Endothelial cell of umbilical vein (primary cell): ENCODE measurements around the gene SMARCA4. TPM values are rescaled to one million over a fixed set of nuclear protein-coding genes. Genes with fewer than 3 reads are reported as not detected.

Experiments
- BruUV-seq: library from RNA; stranded (reverse); fragments of 400-500 nt; replicated peaks from 2 replicates; lab custom pipeline; 2021; lab: Mats Ljungman, UMichigan
- CTCF ChIA-PET: fragments of 300-600, 350-600 bp; sonication (Branson Sonifier 250); formaldehyde crosslinking; loops from one replicate; lab custom pipeline; 2021; ENCODE audit warnings: antibody characterized with exemption, inconsistent platforms; lab: Charles Lee
- POLR2A ChIA-PET: fragments of 300-600, 350-600 bp; sonication (Branson Sonifier 250); formaldehyde crosslinking; loops from one replicate; lab custom pipeline; 2021; ENCODE audit warnings: antibody characterized with exemption, inconsistent platforms; lab: Charles Lee
- DNase-seq: peaks from one replicate; pipeline ENCODE4 v3.0.0-alpha.2; 2011; ENCODE audit warnings: low read depth, low spot score
- FAIRE-seq: peaks from 2 replicates; lab custom pipeline; 2011; peaks lifted over from hg19 to GRCh38; lab: Jason Lieb, UNC
- H2AFZ ChIP-seq: 2 replicates; pipeline ENCODE4 v1.6.0; 2012; ENCODE audit warnings: low read depth, low read length, control low read depth, inconsistent platforms
- H3K27ac ChIP-seq: 2 replicates; pipeline ENCODE4 v1.5.1; 2011; ENCODE audit warnings: low read depth, mild to moderate bottlenecking, control low read depth, low read length, moderate library complexity; ENCODE audit not compliant: insufficient read depth
- H3K27me3 ChIP-seq, 2 experiments: 2 replicates each; pipeline versions ENCODE4 v1.6.0 to v1.6.1; 2011; ENCODE audit warnings: low read length in 2 of 2, mixed read lengths in 1 of 2; ENCODE audit not compliant: control insufficient read depth in 2 of 2, insufficient read depth in 2 of 2
- H3K36me3 ChIP-seq, 2 experiments: 2 replicates in 1 of 2; 3 replicates in 1 of 2; pipeline ENCODE4 v1.5.1; 2011; ENCODE audit warnings: low read length in 2 of 2, mild to moderate bottlenecking in 1 of 2, moderate library complexity in 1 of 2; ENCODE audit not compliant: control insufficient read depth in 2 of 2, insufficient read depth in 2 of 2; ENCODE audit errors: extremely low read depth in 1 of 2
- H3K4me1 ChIP-seq: 3 replicates; pipeline ENCODE4 v1.5.1; 2011; ENCODE audit warnings: mild to moderate bottlenecking, low read length; ENCODE audit not compliant: control insufficient read depth, insufficient read depth; ENCODE audit errors: extremely low read depth
- H3K4me2 ChIP-seq: 2 replicates; pipeline ENCODE4 v1.6.1; 2011; ENCODE audit warnings: low read length, control low read depth, mixed read lengths; ENCODE audit not compliant: insufficient read depth
- H3K4me3 ChIP-seq, 3 experiments: fragments of 200-600 bp in 1 of 3; sonication (generic), shearing (Covaris generic) in 1 of 3; replicated peaks in 1 of 3; 2 replicates each; pipeline ENCODE4 v1.5.1; 2011 to 2016; ENCODE audit warnings: control low read depth in 3 of 3, low read length in 3 of 3, mild to moderate bottlenecking in 2 of 3, inconsistent platforms in 1 of 3, low read depth in 1 of 3, moderate library complexity in 1 of 3; ENCODE audit not compliant: insufficient read depth in 1 of 3
- H3K79me2 ChIP-seq: 2 replicates; pipeline ENCODE4 v1.6.0; 2012; ENCODE audit warnings: low read length, inconsistent platforms; ENCODE audit not compliant: control insufficient read depth, insufficient read depth
- H3K9ac ChIP-seq: replicated peaks from 2 replicates; pipeline ENCODE3; 2011; ENCODE audit warnings: low read length, control low read depth; ENCODE audit not compliant: insufficient read depth; ENCODE audit errors: extremely low read depth
- H3K9me1 ChIP-seq: replicated peaks from 3 replicates; pipeline ENCODE4 v1.6.0; 2011; ENCODE audit warnings: mild to moderate bottlenecking, low read length; ENCODE audit not compliant: control insufficient read depth, insufficient read depth; ENCODE audit errors: extremely low read depth
- H3K9me3 ChIP-seq: replicated peaks from 2 replicates; pipeline ENCODE4 v1.5.1; 2012; ENCODE audit warnings: low read length, inconsistent platforms; ENCODE audit not compliant: control insufficient read depth, insufficient read depth
- H4K20me1 ChIP-seq: replicated peaks from 2 replicates; pipeline ENCODE3; 2011; ENCODE audit warnings: mild to moderate bottlenecking, low read length; ENCODE audit not compliant: control insufficient read depth, insufficient read depth; ENCODE audit errors: extremely low read depth
- EZH2 ChIP-seq: IDR thresholded peaks from 2 replicates; pipeline ENCODE4 v1.6.1; 2012; ENCODE audit warnings: borderline replicate concordance, low read depth, mild to moderate bottlenecking, moderate library complexity, low read length, inconsistent platforms; ENCODE audit not compliant: severe bottlenecking
- FOS ChIP-seq: IDR thresholded peaks from 2 replicates; pipeline ENCODE4 v1.6.1; 2011; ENCODE audit warnings: mild to moderate bottlenecking, low read length, moderate library complexity, borderline replicate concordance; ENCODE audit not compliant: insufficient read depth
- GATA2 ChIP-seq: IDR thresholded peaks from 2 replicates; pipeline ENCODE4 v1.7.0; 2011; ENCODE audit warnings: low read depth, mild to moderate bottlenecking, moderate library complexity, mixed read lengths, low read length; ENCODE audit not compliant: insufficient read length, insufficient read depth
- JUN ChIP-seq: IDR thresholded peaks from 2 replicates; pipeline ENCODE4 v1.6.1; 2011; ENCODE audit warnings: borderline replicate concordance, low read depth; ENCODE audit not compliant: insufficient read length, insufficient read depth
- MAX ChIP-seq: IDR thresholded peaks from 2 replicates; pipeline ENCODE4 v1.6.1; 2011; ENCODE audit not compliant: insufficient read depth, insufficient read length
- MYC ChIP-seq: IDR thresholded peaks from one replicate; pipeline ENCODE4 v1.6.1; 2011; ENCODE audit warnings: mild to moderate bottlenecking, low read depth, low read length
- POLR2A ChIP-seq: IDR thresholded peaks from 2 replicates; pipeline ENCODE4 v1.6.1; 2012; ENCODE audit warnings: low read depth, mild to moderate bottlenecking, control low read depth, low read length
- POLR2AphosphoS5 ChIP-seq: IDR thresholded peaks from 2 replicates; pipeline ENCODE4 v1.6.1; 2012; ENCODE audit warnings: low read depth, mild to moderate bottlenecking, control low read depth, low read length, moderate library complexity; ENCODE audit not compliant: insufficient read depth
- dilution Hi-C: fragments of 300-500 bp; cut with MboI; formaldehyde crosslinking; loops from one replicate; pipeline ENCODE4 v1.15.0; 2019; ENCODE audit warnings: low sequenced_read_pairs; ENCODE audit not compliant: extremely low pct_ligation_motif_present
- intact Hi-C: fragments of 100-400 bp; cut with micrococcal nuclease; formaldehyde crosslinking; loops from one replicate; pipeline ENCODE4 v1.10.0; 2022
- polyA plus RNA-seq, 4 experiments: library from polyadenylated mRNA; depleted of rRNA in 3 of 4; stranded (reverse) in 3 of 4; unstranded in 1 of 4; fragments of >200 nt; gene quantifications; 2 replicates each; pipeline versions ENCODE4 v1.2.1 to v1.2.3, GENCODE V29; 2011 to 2012; ENCODE audit warnings: missing spikeins in 1 of 4
- total RNA-seq: library from RNA; stranded (reverse); gene quantifications from 2 replicates; pipeline ENCODE4 v1.2.3, GENCODE V29; 2021
- TF ChIP-seq, protein P1 (sequence below), 2 donors: IDR thresholded peaks; 1 replicate in 1 of 2; 2 replicates in 1 of 2; pipeline ENCODE4 v1.5.1; 2011; ENCODE audit warnings: low read length in 2 of 2, mild to moderate bottlenecking in 2 of 2, moderate library complexity in 2 of 2, control low read depth in 1 of 2, inconsistent platforms in 1 of 2, low read depth in 1 of 2; ENCODE audit not compliant: insufficient read depth in 1 of 2; ENCODE audit errors: extremely low read depth in 1 of 2

SMARCA4 gene
- total and polyA plus RNA-seq, 2 donors (not counting 3 experiments of a cell fraction or from before 2014, with no cell fraction given) = 65.0 to 177 TPM

GRCh38 chr19:10965398-10965797 is 4.6 kb downstream of the SMARCA4 start:
- TF ChIP-seq POLR2A = no peak
- TF ChIP-seq GATA2 = no peak
- TF ChIP-seq EZH2 = no peak
- no peak for TF ChIP-seq MAX
- TF ChIP-seq FOS = no peak
- TF ChIP-seq JUN = no peak
- no peak for TF ChIP-seq MYC
- TF ChIP-seq, protein P1, sequence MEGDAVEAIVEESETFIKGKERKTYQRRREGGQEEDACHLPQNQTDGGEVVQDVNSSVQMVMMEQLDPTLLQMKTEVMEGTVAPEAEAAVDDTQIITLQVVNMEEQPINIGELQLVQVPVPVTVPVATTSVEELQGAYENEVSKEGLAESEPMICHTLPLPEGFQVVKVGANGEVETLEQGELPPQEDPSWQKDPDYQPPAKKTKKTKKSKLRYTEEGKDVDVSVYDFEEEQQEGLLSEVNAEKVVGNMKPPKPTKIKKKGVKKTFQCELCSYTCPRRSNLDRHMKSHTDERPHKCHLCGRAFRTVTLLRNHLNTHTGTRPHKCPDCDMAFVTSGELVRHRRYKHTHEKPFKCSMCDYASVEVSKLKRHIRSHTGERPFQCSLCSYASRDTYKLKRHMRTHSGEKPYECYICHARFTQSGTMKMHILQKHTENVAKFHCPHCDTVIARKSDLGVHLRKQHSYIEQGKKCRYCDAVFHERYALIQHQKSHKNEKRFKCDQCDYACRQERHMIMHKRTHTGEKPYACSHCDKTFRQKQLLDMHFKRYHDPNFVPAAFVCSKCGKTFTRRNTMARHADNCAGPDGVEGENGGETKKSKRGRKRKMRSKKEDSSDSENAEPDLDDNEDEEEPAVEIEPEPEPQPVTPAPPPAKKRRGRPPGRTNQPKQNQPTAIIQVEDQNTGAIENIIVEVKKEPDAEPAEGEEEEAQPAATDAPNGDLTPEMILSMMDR (IDR thresholded peaks at IDR 0.05; ENCODE audit: extremely low read depth in 1 of 2, insufficient read depth in 1 of 2, low read depth in 1 of 2, low read length in 2 of 2) = no peak
- TF ChIP-seq POLR2AphosphoS5 = no peak
- no peak overlapping the region for H2AFZ ChIP-seq
- POLR2A ChIA-PET = no interaction called here
- no peaks in the 10 kb centered on the region for H3K36me3 ChIP-seq
- no peak overlapping the region for H3K4me2 ChIP-seq
- no peak for DNase-seq
- no peaks in the 10 kb centered on the region for H3K27me3 ChIP-seq
- no peak overlapping the region for H3K9ac ChIP-seq
- H3K9me3 ChIP-seq = no peaks in the 10 kb centered on the region
- no peak overlapping the region for H3K4me3 ChIP-seq
- CTCF ChIA-PET = no interaction called here
- H3K4me1 ChIP-seq = peaks cover 7% of the 10 kb centered on the region
- H3K27ac ChIP-seq = no peak overlapping the region
- peaks cover 6% of the 10 kb centered on the region for H4K20me1 ChIP-seq
- dilution Hi-C loops (no loop called here), intact Hi-C loops (no loop called here)
- no TSS peak for BruUV-seq
- H3K9me1 ChIP-seq = no peaks in the 10 kb centered on the region
- peaks cover 89% of the 10 kb centered on the region for H3K79me2 ChIP-seq
- no peak for FAIRE-seq
